ENCODE measurements around the gene TBC1D9B. TPM values are rescaled to one million over a fixed set of nuclear protein-coding genes. Genes with fewer than 3 reads are reported as not detected.

TBC1D9B gene
- total RNA-seq, 1 experiment from 2014 or later, result 70.9 TPM

GRCh38 chr5:179820483-179821297, 87.0 kb downstream of the TBC1D9B start, which contains the start of gene SQSTM1 (continued):
- TF ChIP-seq AFF4 (CRISPR knock-in tag; IDR thresholded peaks at IDR 0.05; ENCODE audit: borderline replicate concordance) (no peak), PRRX2 (CRISPR knock-in tag; IDR thresholded peaks at IDR 0.05) (no peak; the same call in 1 of the 2 replicates), NR2C2 (CRISPR knock-in tag; IDR thresholded peaks at IDR 0.05) (no peak), GABPB1 (CRISPR knock-in tag; IDR thresholded peaks at IDR 0.05) (peak; percentile 71), NR3C1 (CRISPR knock-in tag; conservative IDR thresholded peaks at IDR 0.05; ENCODE audit: low read depth) (peak; percentile 82; the same call in 1 of the 2 replicates), KAT7 (CRISPR knock-in tag; IDR thresholded peaks at IDR 0.05; ENCODE audit: borderline replicate concordance) (peak; percentile 94; the same call in 1 of the 2 replicates), ZNF396 (CRISPR knock-in tag; IDR thresholded peaks at IDR 0.05; ENCODE audit: borderline replicate concordance) (no peak), OVOL2 (CRISPR knock-in tag; IDR thresholded peaks at IDR 0.05; ENCODE audit: borderline replicate concordance) (no peak), ZNF281 (CRISPR knock-in tag; IDR thresholded peaks at IDR 0.05) (no peak), ATF3 (CRISPR knock-in tag; conservative IDR thresholded peaks at IDR 0.05) (no peak), FOXJ3 (CRISPR knock-in tag; IDR thresholded peaks at IDR 0.05; ENCODE audit: borderline replicate concordance) (no peak), GTF2I (CRISPR knock-in tag; conservative IDR thresholded peaks at IDR 0.05) (no peak), ERG (CRISPR knock-in tag; IDR thresholded peaks at IDR 0.05) (no peak), ZNF121 (CRISPR knock-in tag; IDR thresholded peaks at IDR 0.05) (no peak), TP53 (CRISPR knock-in tag; IDR thresholded peaks at IDR 0.05) (peak; percentile 76; the same call in 1 of the 2 replicates), ZNF671 (CRISPR knock-in tag; IDR thresholded peaks at IDR 0.05) (no peak), FOXP4 (CRISPR knock-in tag; IDR thresholded peaks at IDR 0.05) (peak; percentile 52), ZBTB21 (CRISPR knock-in tag; IDR thresholded peaks at IDR 0.05; ENCODE audit: borderline replicate concordance) (0 out of 2 replicates have a peak, but pooled peaks have one; percentile 62), MYBL2 (CRISPR knock-in tag; IDR thresholded peaks at IDR 0.05) (no peak)
- TF ChIP-seq, protein P1, sequence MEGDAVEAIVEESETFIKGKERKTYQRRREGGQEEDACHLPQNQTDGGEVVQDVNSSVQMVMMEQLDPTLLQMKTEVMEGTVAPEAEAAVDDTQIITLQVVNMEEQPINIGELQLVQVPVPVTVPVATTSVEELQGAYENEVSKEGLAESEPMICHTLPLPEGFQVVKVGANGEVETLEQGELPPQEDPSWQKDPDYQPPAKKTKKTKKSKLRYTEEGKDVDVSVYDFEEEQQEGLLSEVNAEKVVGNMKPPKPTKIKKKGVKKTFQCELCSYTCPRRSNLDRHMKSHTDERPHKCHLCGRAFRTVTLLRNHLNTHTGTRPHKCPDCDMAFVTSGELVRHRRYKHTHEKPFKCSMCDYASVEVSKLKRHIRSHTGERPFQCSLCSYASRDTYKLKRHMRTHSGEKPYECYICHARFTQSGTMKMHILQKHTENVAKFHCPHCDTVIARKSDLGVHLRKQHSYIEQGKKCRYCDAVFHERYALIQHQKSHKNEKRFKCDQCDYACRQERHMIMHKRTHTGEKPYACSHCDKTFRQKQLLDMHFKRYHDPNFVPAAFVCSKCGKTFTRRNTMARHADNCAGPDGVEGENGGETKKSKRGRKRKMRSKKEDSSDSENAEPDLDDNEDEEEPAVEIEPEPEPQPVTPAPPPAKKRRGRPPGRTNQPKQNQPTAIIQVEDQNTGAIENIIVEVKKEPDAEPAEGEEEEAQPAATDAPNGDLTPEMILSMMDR (IDR thresholded peaks at IDR 0.05), result no peak
- TF ChIP-seq, protein P2, sequence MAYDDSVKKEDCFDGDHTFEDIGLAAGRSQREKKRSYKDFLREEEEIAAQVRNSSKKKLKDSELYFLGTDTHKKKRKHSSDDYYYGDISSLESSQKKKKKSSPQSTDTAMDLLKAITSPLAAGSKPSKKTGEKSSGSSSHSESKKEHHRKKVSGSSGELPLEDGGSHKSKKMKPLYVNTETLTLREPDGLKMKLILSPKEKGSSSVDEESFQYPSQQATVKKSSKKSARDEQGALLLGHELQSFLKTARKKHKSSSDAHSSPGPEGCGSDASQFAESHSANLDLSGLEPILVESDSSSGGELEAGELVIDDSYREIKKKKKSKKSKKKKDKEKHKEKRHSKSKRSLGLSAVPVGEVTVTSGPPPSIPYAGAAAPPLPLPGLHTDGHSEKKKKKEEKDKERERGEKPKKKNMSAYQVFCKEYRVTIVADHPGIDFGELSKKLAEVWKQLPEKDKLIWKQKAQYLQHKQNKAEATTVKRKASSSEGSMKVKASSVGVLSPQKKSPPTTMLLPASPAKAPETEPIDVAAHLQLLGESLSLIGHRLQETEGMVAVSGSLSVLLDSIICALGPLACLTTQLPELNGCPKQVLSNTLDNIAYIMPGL (CRISPR knock-in tag; IDR thresholded peaks at IDR 0.05), result no peak; the same call in 1 of the 2 replicates
